ENCODE measurements around the gene SEC24C. TPM values are rescaled to one million over a fixed set of nuclear protein-coding genes. Genes with fewer than 3 reads are reported as not detected.

Gene SEC24C
- total RNA-seq, 4 donors from 2014 or later, result 42.0 to 61.2 (median 43.3) TPM

- Histone ChIP-seq H3K4me1 (peaks cover 0 to 34% (median 14%) of the 10 kb centered on the region in 4 donors), H3K27ac (peak overlapping the region in 3 of 4 donors; percentile 60 to 98 (median 95)), H3K36me3 (peaks cover 3 to 62% (median 13%) of the 10 kb centered on the region in 3 donors), H3K4me3 (peak overlapping the region; percentile 75 to 95 (median 90)), H3K9me3 (no peaks in the 10 kb centered on the region), H3K27me3 (no peaks in the 10 kb centered on the region)
- no peak for DNase-seq (ENCODE audit: low spot score in 2 of 2)
- WGBS, 2 donors, result 61 to 62% methylated on average over 7 of the region's 7 CpGs
- TF ChIP-seq EP300 (IDR thresholded peaks at IDR 0.05) (no peak), POLR2A (IDR thresholded peaks at IDR 0.05) (no peak), CTCF (IDR thresholded peaks at IDR 0.05) (no peak)
Measured at GRCh38 chr10:73810358-73810734, 66.2 kb downstream of the SEC24C start.

GRCh38 chr10:73810735-73811465 lies 66.7 kb downstream of the SEC24C start:
- Histone ChIP-seq H3K36me3 (peaks cover 0 to 57% (median 7%) of the 10 kb centered on the region in 3 donors), H3K4me3 (peak overlapping the region; percentile 75 to 95 (median 90)), H3K27me3 (no peaks in the 10 kb centered on the region), H3K9me3 (no peaks in the 10 kb centered on the region), H3K27ac (peak overlapping the region; percentile 60 to 98 (median 94)), H3K4me1 (peaks cover 0 to 38% (median 14%) of the 10 kb centered on the region in 4 donors)
- no peak for DNase-seq (ENCODE audit: low spot score in 2 of 2)
- WGBS, 2 donors, result 1% methylated on average over 32 to 57 of the region's 63 CpGs
- TF ChIP-seq CTCF (IDR thresholded peaks at IDR 0.05) (no peak), POLR2A (IDR thresholded peaks at IDR 0.05) (no peak), EP300 (IDR thresholded peaks at IDR 0.05) (no peak)

GRCh38 chr10:73812657-73813056 lies 68.5 kb downstream of the SEC24C start:
- Histone ChIP-seq H3K27ac (peak overlapping the region in 2 of 4 donors; percentile 82 to 98), H3K4me3 (no peak overlapping the region), H3K27me3 (no peaks in the 10 kb centered on the region), H3K36me3 (peaks cover 0 to 51% (median 0%) of the 10 kb centered on the region in 3 donors), H3K9me3 (no peaks in the 10 kb centered on the region), H3K4me1 (peaks cover 0 to 30% (median 14%) of the 10 kb centered on the region in 4 donors)
- 83 to 84% methylated on average over 4 of the region's 4 CpGs for WGBS, 2 donors
- no peak for TF ChIP-seq EP300 (IDR thresholded peaks at IDR 0.05)
- no peak for TF ChIP-seq CTCF (IDR thresholded peaks at IDR 0.05)
- TF ChIP-seq POLR2A (IDR thresholded peaks at IDR 0.05), result no peak
- DNase-seq (ENCODE audit: low spot score in 2 of 2), result no peak

- H3K27me3 ChIP-seq, result no peaks in the 10 kb centered on the region
- H3K4me3 ChIP-seq, result no peak overlapping the region
- 64 to 77% methylated on average over 7 of the region's 7 CpGs for WGBS, 2 donors
- H3K4me1 ChIP-seq, result peaks cover 0 to 32% (median 14%) of the 10 kb centered on the region in 4 donors
- TF ChIP-seq POLR2A (IDR thresholded peaks at IDR 0.05) (no peak), CTCF (IDR thresholded peaks at IDR 0.05) (no peak), EP300 (IDR thresholded peaks at IDR 0.05) (no peak)
- H3K36me3 ChIP-seq, result peaks cover 0 to 51% (median 0%) of the 10 kb centered on the region in 3 donors
- no peaks in the 10 kb centered on the region for H3K9me3 ChIP-seq
- H3K27ac ChIP-seq, result no peak overlapping the region
- no peak for DNase-seq (ENCODE audit: low spot score in 2 of 2)
Measured at GRCh38 chr10:73813333-73813732, 69.2 kb downstream of the SEC24C start.

- 83 to 84% methylated on average over 13 of the region's 13 CpGs for WGBS, 2 donors
- Histone ChIP-seq H3K4me3 (no peak overlapping the region), H3K27me3 (no peaks in the 10 kb centered on the region), H3K27ac (no peak overlapping the region), H3K4me1 (peaks cover 0 to 37% (median 12%) of the 10 kb centered on the region in 4 donors), H3K9me3 (no peaks in the 10 kb centered on the region), H3K36me3 (peaks cover 0 to 46% (median 0%) of the 10 kb centered on the region in 3 donors)
- DNase-seq (ENCODE audit: low spot score in 2 of 2), result no peak
- no peak for TF ChIP-seq CTCF (IDR thresholded peaks at IDR 0.05)
- TF ChIP-seq POLR2A (IDR thresholded peaks at IDR 0.05), result no peak
- TF ChIP-seq EP300 (IDR thresholded peaks at IDR 0.05), result no peak
Measured at GRCh38 chr10:73814276-73814895, 70.2 kb downstream of the SEC24C start.

All from tibial nerve (tissue), 4 donors.